HG02970 (cell line): ENCODE results near the gene CRMP1.

Source experiments
- ATAC-seq: cut with Tn5 transposase; IDR thresholded peaks from one replicate; pipeline ENCODE4 v1.9.1; 2021; ENCODE audit warnings: mild to moderate bottlenecking, moderate library complexity, moderate number of reproducible peaks; ENCODE audit not compliant: unreplicated experiment, low FRiP score

Gene CRMP1

GRCh38 chr4:5890063-5890727 is 2.7 kb downstream of the CRMP1 start:
- no peak for ATAC-seq

DNA sequence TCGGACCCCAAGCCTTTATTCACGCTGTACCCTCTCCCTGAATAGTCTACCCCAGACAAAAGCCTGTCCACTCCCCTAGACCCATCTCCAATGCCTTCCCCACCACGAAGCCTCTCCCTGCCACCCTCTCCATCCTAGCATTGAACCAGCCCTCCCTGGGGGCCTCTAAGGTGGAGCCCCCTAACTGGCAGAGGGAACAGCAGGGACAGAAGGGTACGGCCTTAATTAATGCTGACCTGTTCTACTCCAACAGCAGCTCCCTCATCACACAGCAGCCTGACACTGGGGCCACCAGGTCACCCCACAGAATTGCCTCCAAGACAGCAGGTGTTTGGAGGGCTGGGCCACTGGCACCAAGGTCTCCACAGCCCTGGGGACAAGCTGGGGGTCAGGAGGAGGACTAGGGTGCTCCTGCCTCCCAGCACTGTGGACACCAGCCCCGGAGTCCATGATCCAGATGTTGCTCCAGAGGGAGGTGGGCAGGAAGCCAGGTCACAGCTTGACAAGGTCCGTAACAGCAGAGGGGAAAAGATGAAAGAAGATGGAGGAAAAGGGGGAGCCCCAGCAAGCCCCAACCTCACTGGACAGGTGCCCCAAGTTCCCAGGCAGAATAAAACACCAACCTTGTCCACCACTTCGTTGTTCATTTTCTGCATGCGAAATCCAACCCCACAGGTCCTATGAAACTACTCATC is 3.7 kb downstream of the CRMP1 start:
- no peak for ATAC-seq

DNA sequence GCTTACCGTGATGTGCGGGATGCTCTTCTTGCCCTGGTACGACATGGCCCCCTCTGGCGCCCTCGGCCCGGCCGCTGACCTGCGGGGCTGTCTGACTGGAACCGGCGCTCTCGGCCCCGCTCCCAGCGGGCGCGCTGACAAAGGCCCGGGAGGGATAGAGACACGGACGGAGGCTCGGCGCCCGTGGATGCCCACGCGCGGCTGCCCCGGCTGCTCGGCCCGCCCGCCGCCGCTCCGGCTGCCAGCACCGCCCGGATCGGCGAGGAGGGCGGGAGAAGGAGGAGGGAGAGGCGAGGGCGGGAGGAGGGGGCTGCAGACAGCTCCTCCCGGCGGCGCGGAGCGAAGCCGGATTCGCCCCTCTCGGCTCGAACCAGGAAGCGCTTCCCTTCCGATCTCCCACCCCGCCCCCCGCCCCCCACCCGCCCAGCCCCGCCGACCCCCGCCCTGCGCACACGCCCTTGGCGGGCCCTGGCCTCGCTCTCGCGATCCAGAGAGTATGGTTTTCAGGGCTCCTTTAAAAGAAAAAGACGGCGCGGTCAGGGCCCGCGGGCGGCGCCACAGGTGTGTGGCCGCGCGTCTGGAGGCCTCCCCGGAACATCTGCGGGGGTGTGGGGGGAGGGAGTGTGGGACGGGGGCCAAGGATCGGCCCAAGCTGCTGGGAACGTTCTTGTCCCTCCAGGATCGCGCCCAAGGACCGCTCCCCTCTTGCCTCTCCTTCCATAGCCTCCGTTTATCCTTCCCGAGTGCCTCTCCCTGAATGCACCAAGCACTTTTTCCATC is 4.5 kb downstream of the CRMP1 start:
- no peak for ATAC-seq

DNA sequence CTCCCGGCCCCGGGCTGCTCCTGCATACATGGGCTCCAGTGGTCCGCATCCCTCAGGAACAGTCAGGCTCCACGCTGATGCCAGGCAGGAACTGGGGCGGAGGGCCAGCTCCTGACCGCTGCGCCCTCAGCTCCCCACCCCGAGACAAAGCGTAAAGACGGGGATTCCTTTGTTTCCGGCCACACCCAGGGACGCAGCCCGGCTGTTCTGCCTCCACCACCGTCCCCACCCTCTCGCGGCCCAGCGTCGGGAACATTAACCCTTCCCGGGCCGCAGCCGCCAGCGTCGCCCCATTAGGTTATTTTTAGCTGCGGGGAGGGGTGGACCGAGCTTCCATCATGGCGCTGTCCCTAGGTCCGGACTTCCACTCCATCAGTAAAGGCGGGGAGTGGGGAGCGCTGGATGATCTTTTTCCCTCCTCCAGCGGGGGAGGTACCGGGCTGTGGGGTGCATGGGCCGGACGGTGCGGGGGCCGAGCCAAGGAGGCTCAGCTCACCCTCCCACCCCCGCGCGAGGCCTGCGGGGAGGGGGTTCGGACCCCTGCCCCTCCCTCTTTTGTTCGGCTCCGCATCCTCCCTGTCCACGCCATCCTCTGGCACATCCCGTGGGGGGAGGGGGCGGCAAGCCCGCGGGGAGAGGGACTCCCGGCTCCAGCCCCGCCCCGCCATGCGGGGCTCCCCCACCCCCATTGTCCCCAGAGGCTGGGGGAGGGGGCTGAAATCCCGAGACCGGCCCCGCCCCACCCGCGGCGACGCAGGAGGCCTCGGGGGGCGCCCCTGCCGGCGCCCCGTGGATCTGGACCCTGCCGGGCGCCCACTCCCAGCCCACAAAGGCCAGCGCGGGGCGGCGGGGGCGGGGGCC is 5.3 kb downstream of the CRMP1 start:
- ATAC-seq = no peak

DNA sequence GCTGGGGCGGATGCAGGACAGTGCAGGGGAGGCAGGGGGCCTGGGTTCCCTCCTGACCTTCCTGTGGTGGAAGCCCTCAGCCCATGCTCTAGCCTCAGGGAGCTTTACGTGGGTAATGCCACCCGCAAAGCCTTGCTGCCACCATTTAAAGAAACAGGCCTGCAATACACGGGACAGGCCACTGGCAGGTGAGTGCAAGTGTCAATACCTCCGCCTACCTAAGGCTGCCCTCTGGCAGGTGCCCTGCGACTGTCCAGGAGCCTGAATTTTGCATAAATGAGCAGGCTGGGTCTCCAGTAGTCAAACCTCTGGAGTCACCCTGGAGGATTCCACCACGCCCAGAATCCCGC is 5.9 kb downstream of the CRMP1 start:
- ATAC-seq = no peak

GRCh38 chr4:5885733-5886132 is 7.2 kb downstream of the CRMP1 start:
- ATAC-seq = no peak

- ATAC-seq = no peak
Measured at GRCh38 chr4:5884796-5885195, 8.1 kb downstream of the CRMP1 start.

GRCh38 chr4:5883916-5884315 is 9.0 kb downstream of the CRMP1 start:
- no peak for ATAC-seq

DNA sequence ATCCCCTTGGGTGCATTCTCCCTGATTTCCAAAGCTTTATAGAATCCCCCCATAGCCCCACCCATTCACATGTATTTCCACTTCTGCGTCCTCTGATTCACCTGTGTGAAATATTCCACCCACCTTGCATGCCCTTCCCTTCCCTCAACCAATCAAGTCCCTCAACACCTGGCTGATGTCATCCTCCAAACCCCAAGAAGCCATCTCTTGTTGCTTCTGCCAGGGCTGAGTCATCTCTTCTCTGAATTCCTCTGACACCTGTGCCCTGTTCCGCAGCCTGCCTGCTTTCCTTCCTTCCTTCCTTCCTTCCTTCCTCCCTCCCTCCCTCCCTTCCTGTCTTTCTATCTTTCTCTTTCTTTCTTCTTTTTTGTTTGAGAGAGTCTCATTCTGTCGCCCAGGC is 9.9 kb downstream of the CRMP1 start:
- no peak for ATAC-seq

- no peak for ATAC-seq
Measured at GRCh38 chr4:5881340-5881739, 11.5 kb downstream of the CRMP1 start.

DNA sequence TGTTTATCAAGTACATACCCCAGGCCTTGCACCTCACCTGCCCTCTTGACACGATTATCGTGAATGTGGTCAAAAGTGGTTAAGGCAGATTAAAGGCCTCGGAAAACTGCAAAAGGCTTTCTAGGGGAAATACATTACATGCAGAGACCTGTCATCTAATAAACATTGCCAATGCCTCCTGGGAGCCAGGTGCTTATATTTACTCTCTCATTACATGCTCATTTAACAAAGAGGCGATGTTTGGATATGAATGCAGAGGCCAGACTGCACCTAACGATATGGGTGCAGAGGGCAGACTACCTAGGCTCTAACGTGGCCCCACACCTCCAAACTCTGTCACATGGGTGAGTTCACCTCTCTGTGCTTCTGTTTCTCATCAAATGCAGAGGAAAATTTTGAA is 14.5 kb downstream of the CRMP1 start:
- no peak for ATAC-seq

- ATAC-seq = no peak
Measured at GRCh38 chr4:5877392-5877791, 15.5 kb downstream of the CRMP1 start.

- ATAC-seq = no peak
Measured at GRCh38 chr4:5874811-5875449, 18.0 kb downstream of the CRMP1 start.

DNA sequence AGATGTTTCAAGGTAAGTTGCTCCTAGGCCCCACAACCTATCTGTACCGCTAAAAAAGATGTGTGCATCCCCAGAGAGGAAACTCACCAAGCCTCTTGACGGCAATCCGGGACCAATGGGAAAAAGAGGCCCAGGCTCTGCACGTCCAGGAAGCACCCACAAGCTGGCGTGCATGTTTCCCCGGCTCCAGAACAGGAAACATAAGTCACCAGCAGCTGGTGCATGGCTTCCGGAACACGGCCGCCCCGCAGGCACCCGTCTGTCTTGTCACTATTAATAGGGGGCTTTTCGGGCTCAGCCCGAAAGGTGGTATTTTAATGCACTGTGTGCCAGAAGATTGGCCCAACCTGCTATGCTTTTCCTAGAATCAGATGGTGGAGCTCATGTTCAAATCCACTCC is 22.2 kb downstream of the CRMP1 start:
- ATAC-seq = no peak

DNA sequence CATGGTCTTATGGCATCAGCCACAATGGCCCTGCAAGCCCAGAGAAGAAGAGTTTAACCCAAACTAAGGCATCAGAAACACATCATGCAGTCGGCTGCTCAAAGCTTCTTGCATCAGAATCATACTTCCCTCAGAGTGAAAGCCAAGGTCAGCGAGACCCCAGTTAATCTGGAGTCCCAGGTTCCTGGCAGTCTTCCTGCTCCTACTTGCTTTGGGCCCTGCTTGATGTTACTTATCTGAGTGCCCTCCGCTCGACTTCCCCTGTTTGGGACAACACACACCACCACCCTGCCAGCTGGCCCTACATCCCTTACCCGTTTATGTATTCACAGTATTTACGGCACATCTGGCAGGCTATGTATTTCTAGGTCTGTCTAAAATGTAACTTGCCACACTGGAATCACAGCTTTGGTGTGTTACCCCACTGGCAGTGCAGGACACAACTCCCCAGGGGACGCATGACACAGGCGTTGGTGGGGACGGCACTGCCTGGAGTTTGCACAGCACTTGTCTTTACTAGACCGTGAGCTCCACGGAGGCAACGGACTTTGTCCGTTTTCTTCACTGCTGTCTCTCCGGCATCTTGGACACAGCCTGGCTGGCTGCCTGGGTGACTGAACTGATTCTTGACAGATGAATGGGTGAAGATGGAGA is 22.8 kb downstream of the CRMP1 start:
- ATAC-seq = no peak

DNA sequence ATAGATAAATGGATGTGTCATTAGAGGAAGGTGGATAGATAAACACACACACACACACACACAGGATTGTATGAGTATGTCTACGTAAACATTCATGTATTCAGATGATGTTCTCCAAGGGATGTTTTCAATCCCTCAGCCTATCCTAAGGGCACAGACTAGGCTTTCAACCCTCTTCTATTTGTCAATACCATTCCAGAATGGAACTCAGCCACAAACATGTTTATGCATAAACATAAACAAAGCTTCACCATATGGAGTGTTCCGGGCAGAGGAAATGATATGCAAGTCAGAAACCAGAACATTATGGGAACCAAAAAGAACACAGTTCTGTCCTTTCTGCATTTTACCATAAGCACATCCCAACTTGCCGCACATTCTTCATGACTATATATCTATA is 25.0 kb downstream of the CRMP1 start:
- no peak for ATAC-seq

GRCh38 chr4:5866841-5867813 is 25.8 kb downstream of the CRMP1 start:
- ATAC-seq = no peak

DNA sequence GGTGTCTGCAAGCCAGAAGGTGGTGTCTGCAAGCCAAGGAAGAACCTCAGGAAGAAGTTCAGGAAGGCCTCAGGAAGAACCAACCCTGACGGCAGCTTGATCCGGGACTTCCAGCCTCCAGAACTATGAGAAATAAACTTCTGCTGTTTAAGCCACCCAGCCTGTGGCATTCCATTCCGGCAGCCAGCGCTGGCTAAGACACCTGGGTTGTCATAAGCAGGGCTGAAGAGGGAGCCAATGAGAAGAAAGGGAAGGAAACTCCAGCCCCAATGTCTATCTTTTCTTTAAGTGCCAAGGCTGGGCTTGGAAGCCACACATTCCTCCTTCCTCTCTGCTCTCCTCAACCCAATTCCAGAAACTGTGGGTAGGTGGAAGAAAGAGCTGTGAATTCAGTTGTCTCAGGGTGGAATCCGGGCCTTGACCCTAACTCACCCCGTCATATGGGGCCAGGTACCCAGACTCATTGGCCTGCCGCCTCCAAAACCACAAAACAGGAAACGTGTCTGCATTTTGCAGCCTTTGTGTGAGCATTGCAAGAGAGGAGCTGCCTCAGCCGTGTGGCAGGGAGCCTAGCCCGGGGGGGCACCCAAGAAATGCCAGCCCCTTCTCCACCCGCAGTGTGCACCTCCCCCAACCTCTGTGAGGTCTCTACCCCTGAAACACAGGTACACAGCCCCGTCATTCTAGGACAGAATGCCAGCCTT is 26.8 kb downstream of the CRMP1 start:
- ATAC-seq = no peak
